ENCODE results near the gene SLC25A53.
"Not testable (repeated sequence)": the region's sequence is repeated elsewhere in the genome, so short reads cannot be mapped to it uniquely, and the experiment has no call there.

SLC25A53 gene

GRCh38 chrX:104084063-104084462, 72.7 kb downstream of the SLC25A53 start:
- Histone ChIP-seq H3K4me1 (ENCODE audit: low read length) (no peaks in the 10 kb centered on the region), H3K27ac (ENCODE audit: low read length) (no peak overlapping the region), H3K79me2 (ENCODE audit: low read length) (no peaks in the 10 kb centered on the region), H3K9ac (ENCODE audit: low read length) (no peak overlapping the region), H3K4me3 (ENCODE audit: low read length) (no peak overlapping the region), H3K36me3 (replicated peaks; ENCODE audit: low read depth, low read length) (no peaks in the 10 kb centered on the region), H3K27me3 (ENCODE audit: low read depth, low read length) (peaks cover 1% of the 10 kb centered on the region; the same call in 1 of the 2 replicates), H3K4me2 (ENCODE audit: low read length) (no peak overlapping the region), H3K9me3 (ENCODE audit: insufficient read depth, low read length) (no peaks in the 10 kb centered on the region), H4K20me1 (ENCODE audit: insufficient read depth, low read length) (no peaks in the 10 kb centered on the region), H2AFZ (ENCODE audit: low read depth, low read length) (no peak overlapping the region)
- TF ChIP-seq CTCF (IDR thresholded peaks at IDR 0.05; ENCODE audit: low read depth, low read length) (no peak), EZH2phosphoT487 (IDR thresholded peaks at IDR 0.05; ENCODE audit: low read depth) (no peak)

GRCh38 chrX:104077854-104078253, 79.0 kb downstream of the SLC25A53 start:
- not testable (repeated sequence) for H3K79me2 ChIP-seq (ENCODE audit: low read length); H3K9me3 ChIP-seq (ENCODE audit: insufficient read depth, low read length); H3K4me3 ChIP-seq (ENCODE audit: low read length); H3K4me1 ChIP-seq (ENCODE audit: low read length); H4K20me1 ChIP-seq (ENCODE audit: insufficient read depth, low read length); H3K27ac ChIP-seq (ENCODE audit: low read length); H3K36me3 ChIP-seq (replicated peaks; ENCODE audit: low read depth, low read length); H2AFZ ChIP-seq (ENCODE audit: low read depth, low read length); H3K4me2 ChIP-seq (ENCODE audit: low read length); H3K9ac ChIP-seq (ENCODE audit: low read length); H3K27me3 ChIP-seq (ENCODE audit: low read depth, low read length)

- H3K79me2 ChIP-seq (ENCODE audit: low read length); H3K4me3 ChIP-seq (ENCODE audit: low read length): not testable (repeated sequence)
Observed at GRCh38 chrX:104075778-104076445, 80.9 kb downstream of the SLC25A53 start, which contains the start of gene TMSB15C. TSS of gene TMSB15C (minus strand) at chrX:104076236.

GRCh38 chrX:104062636-104063035, 94.2 kb downstream of the SLC25A53 start:
- not testable (repeated sequence) for H3K27ac ChIP-seq (ENCODE audit: low read length); H3K27me3 ChIP-seq (ENCODE audit: low read depth, low read length); H3K36me3 ChIP-seq (replicated peaks; ENCODE audit: low read depth, low read length); H3K4me3 ChIP-seq (ENCODE audit: low read length); H3K79me2 ChIP-seq (ENCODE audit: low read length); H2AFZ ChIP-seq (ENCODE audit: low read depth, low read length); H3K4me1 ChIP-seq (ENCODE audit: low read length); H3K9me3 ChIP-seq (ENCODE audit: insufficient read depth, low read length); H3K9ac ChIP-seq (ENCODE audit: low read length); H3K4me2 ChIP-seq (ENCODE audit: low read length); H4K20me1 ChIP-seq (ENCODE audit: insufficient read depth, low read length)

More at GRCh38 chrX:104075778-104076445, 80.9 kb downstream of the SLC25A53 start, which contains the start of gene TMSB15C:
- not testable (repeated sequence) for H3K9ac ChIP-seq (ENCODE audit: low read length); H3K9me3 ChIP-seq (ENCODE audit: insufficient read depth, low read length); H2AFZ ChIP-seq (ENCODE audit: low read depth, low read length); H3K36me3 ChIP-seq (replicated peaks; ENCODE audit: low read depth, low read length); H3K27ac ChIP-seq (ENCODE audit: low read length); H4K20me1 ChIP-seq (ENCODE audit: insufficient read depth, low read length); H3K4me2 ChIP-seq (ENCODE audit: low read length); H3K27me3 ChIP-seq (ENCODE audit: low read depth, low read length); H3K4me1 ChIP-seq (ENCODE audit: low read length)

GRCh38 chrX:104054956-104055355, 101.9 kb downstream of the SLC25A53 start:
- H3K9ac ChIP-seq (ENCODE audit: low read length); H3K4me1 ChIP-seq (ENCODE audit: low read length); H3K36me3 ChIP-seq (replicated peaks; ENCODE audit: low read depth, low read length); H3K4me2 ChIP-seq (ENCODE audit: low read length); H3K4me3 ChIP-seq (ENCODE audit: low read length); H4K20me1 ChIP-seq (ENCODE audit: insufficient read depth, low read length); H3K27ac ChIP-seq (ENCODE audit: low read length); H2AFZ ChIP-seq (ENCODE audit: low read depth, low read length); H3K79me2 ChIP-seq (ENCODE audit: low read length); H3K27me3 ChIP-seq (ENCODE audit: low read depth, low read length); H3K9me3 ChIP-seq (ENCODE audit: insufficient read depth, low read length): not testable (repeated sequence)

Measured in OCI-LY3 (cell line).